ENCODE measurements around the gene CARD11.

The CARD11 gene

DNA sequence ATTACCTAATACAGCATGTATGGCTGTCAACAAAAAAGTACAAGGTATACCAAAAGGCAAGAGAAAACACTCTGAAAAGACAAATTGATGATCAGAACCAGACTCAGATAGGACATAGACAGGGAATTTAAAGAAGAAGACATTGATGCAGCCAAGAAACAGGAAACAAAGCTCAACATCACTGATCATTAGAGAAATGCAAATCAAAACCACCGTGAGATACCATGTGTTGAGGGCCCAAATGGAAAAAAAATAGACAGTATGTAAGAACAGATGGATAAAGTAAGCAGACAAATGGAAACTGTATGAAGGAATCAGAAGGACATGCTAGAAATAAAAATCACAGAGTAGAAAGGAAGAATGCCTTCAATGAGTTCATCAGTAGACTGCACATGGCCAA is 23.3 kb downstream of the CARD11 start:
- no peak for DNase-seq (ENCODE audit: low read depth)

DNA sequence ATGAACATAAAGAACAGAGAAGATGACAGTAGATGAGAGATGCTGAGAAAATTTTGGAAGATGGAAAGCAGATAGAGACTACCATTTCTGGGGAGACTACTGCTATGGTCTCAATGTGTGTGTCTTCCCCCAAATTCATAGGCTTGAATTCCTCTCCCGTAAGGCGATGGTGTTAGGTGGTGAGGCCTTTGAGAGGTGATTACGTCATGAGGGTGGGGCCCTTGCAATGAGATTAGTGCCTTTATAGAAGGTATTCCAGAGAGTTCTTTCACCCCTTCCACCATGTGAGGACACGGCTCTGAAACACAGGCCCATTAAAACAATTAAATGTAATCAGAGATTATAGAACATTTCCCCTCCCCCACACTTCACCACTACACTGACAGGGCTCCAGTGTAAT is 23.9 kb downstream of the CARD11 start:
- no peak for DNase-seq (ENCODE audit: low read depth)

DNA sequence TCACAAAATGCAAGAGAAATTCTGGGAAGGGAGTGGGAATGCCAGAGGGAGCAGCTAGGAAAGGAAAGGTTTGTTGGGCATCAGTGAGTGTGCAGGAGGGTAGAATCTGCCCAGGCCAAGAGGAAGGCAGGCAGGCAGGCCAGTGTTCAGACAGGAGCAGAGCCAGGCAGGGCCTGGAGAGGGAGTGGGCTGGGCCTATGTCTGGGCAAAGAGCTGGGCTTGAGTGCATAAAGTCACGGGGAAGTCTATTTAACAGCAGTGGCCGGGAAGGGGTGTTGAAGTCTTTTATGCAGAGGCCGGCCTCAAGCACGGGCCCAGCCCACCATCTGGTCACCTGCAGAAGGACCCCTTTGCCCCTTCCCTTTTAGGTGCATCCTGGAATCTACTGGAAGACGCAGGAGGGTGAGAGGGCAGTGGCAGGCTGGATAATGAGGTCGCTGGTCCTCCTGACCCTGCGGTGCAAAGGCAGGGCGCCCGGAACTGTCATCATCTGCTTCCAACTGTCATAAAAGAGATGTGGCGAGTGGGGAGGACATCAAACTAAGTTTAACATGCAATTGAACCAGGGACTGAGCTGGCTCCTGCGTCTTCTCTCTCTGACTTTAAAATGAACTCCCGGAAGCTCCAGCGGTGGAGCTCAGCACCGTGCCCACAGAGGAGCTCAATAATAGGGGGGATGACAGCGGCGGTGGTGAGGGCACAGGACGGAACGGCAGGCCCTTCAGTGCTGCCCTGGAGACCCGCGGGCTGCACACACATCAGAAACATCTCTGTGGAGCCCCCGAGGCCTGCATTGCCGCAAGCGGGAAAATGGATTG is 29.5 kb downstream of the CARD11 start:
- DNase-seq (ENCODE audit: low read depth): no peak

DNA sequence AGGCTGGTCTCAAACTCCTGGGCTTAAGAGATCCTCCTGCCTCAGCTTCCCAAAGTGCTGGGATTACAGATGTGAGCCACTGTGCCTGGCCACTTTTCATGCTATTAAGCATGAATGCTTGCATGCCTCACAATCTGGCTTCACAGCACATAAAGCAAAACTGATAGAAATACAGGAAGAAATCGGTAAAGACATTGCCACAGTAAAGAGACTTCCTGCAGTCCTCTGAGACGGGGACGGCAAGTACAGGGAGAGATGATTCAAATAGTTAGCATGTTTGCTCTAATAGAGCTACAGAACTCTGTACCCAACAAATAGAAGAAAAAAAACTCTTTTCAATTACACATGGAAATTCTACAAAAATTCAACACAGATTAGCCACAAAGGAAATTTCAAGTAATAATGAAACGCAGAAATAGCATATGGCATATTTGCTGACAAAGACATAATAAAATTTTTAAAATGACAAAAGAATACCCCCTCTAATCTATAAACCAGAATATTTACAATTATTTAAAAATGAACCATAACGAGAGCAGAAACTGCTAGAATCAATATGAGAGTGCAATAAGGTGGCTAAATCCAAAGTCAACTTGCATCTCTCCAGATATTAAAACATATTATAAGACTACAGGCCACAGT is 32.3 kb downstream of the CARD11 start:
- no peak for DNase-seq (ENCODE audit: low read depth)

DNA sequence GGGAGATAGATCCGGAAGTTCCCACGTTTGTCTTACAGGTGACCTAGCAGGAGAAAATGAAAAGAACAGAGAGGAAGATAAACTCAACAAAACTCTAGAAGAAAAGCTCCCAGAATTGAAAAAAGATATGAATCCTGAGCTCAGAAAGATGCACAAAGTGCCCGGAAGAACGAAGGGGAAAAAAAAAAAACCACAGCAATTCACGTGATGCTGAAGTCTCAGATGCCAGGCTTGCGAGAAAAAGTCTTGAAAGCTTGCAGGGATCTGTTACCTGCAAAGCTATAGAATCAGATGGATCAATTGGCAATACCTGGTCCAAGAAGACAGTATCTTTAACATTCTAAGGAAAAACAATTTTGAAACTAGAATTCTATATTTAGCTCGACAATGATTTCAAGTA is 33.5 kb downstream of the CARD11 start:
- no peak for DNase-seq (ENCODE audit: low read depth)

DNA sequence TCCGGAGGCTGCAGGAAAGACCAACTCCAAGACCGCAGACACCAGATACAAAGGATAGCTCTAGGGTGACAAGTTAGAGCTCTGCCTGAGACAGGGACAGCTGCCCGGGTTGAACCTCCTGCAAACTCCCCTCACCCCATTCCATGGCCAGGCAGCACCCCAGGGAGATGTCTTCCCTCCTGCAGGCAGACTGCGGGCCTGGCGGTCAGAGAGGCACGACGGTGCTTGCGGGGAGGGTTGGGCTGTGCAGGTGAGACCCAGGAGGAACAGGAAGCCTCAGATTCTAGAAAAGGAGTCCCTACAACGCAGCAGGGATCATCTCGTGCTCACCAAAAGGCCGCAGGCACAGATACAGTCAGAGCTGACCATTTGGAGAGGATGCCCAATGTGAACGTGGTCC is 34.6 kb downstream of the CARD11 start:
- DNase-seq (ENCODE audit: low read depth): no peak

- no peak for DNase-seq (ENCODE audit: low read depth)
These were observed 35.3 kb downstream of the CARD11 start for GRCh38 chr7:3008386-3008785.

GRCh38 chr7:3007696-3008095 is 36.0 kb downstream of the CARD11 start:
- DNase-seq (ENCODE audit: low read depth): no peak

DNA sequence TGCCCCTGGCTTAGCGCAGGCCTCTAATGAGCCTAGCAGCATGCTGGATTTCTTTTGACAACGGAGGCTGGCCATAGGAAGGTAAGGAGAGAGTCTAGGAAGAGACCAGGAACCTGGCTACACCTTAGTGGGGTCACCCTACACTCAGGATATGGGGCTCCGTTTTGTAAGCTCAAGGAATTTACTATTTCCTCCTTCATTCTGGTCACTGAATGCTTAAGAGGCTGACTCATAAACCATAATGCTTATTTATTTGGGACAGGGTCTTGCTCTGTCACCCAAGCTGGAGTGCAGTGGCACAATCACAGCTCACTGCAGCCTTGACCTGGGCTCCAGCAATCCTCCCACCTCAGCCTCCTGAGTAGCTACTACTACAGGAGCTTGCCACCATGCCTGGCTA is 38.4 kb downstream of the CARD11 start:
- DNase-seq (ENCODE audit: low read depth): no peak

GRCh38 chr7:3003936-3004335 is 39.7 kb downstream of the CARD11 start:
- no peak for DNase-seq (ENCODE audit: low read depth)

GRCh38 chr7:3002631-3003030 is 41.0 kb downstream of the CARD11 start:
- no peak for DNase-seq (ENCODE audit: low read depth)

DNA sequence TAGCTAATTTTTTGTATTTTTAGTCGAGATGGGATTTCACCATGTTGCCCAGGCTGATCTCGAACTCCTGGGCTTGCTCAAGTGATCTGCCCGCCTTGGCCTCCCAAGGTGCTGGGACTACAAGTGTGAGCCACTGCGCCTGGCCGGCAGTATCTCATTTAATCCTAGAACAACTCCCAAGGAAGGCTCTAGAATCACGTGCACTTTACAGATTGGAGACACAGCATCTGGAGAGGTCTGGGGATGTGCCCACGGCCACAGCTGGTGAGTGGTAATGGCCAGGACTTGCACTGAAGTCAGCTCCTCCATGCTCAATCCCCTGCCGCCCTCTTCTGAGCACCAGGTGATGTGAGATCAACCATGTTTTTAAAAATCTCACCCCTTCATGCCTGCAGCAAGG is 43.1 kb downstream of the CARD11 start:
- no peak for DNase-seq (ENCODE audit: low read depth)

DNA sequence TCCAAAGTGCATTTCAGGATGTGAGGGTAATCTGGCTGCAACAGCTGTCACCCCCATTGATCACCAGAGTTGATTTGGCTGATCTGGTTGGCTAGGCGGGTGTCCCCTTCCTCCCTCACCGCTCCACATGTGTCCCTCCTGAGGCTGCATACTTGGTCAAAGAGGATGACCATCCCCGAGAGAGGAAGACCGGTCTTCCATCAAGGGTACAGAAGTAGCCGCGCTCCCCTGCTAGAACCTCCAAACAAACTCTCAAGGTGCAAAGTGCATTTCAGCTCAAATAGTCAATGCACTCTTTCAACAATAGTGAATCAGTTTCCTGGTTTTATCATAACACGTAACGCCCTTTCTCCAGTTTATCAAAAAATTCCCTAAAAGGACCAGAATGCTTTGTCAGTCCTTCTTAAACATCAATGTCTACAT is 44.6 kb downstream of the CARD11 start:
- DNase-seq (ENCODE audit: low read depth): no peak

GRCh38 chr7:2997014-2997413 is 46.7 kb downstream of the CARD11 start:
- DNase-seq (ENCODE audit: low read depth): no peak

DNA sequence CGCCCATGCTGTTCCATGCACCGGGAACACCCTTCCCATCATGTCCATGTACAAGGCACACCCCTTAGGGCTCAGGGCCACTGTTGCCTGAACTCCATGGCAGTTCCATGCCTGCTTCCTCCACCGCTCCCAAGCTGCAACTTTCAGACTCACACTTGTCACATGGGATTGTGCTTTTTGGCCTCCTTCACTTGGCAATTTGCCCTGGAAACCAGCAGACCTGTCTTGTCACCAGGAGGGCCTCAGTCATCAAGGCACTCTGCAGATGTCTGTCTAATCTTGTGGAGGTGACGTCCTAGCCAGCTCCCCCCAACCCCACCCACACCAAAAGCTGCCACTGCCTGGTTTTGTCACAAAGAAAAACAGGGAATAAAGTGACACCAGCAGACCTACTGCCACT is 47.5 kb downstream of the CARD11 start:
- no peak for DNase-seq (ENCODE audit: low read depth)

- DNase-seq (ENCODE audit: low read depth): no peak
These were observed 49.8 kb downstream of the CARD11 start for GRCh38 chr7:2993868-2994267.

- DNase-seq (ENCODE audit: low read depth): no peak
These were observed 50.3 kb downstream of the CARD11 start for GRCh38 chr7:2993396-2993795.

DNA sequence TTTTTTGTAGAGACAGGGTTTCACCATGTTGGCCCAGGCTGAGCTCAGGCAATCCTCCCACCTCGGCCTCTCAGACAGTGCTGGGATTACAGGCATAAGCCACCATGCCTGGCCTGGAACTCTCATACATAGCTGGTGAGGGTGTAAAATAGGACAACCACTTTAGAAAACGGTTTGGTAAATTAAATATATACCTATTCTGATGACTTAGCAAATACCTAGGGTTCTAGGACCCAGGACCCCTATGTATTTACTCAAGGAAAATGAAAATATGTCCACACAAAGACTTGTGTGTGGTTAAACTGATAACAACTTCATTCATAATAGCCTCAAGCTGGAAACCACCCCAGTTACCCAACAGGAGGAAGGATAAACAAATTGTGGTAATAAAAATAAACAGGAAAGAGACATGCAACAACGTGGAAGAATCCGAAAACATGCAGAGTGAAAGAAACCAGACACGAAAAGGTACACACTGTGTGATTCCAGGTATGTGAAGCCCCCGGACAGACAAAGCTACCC is 52.7 kb downstream of the CARD11 start:
- peak; percentile 55 for DNase-seq (ENCODE audit: low read depth)

DNA sequence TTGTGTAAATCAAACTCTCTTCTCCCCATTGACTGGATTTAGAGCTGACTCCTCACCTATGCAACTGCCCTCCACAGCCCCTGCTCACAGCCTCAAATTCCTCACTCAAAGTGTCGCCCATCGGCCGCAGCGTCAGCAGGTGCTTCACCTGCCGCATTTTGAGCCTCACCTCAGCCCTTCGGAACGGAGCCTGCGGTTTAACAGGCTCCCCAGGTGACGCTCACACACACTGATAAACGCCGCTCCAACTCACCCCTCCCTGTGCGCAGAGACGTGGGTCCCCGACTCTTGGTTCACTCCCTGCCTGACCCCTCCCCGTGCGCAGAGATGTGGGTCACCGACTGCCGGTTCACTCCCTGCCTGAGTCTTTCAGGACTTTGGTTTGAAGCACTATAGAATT is 57.1 kb downstream of the CARD11 start:
- no peak for DNase-seq (ENCODE audit: low read depth)

DNA sequence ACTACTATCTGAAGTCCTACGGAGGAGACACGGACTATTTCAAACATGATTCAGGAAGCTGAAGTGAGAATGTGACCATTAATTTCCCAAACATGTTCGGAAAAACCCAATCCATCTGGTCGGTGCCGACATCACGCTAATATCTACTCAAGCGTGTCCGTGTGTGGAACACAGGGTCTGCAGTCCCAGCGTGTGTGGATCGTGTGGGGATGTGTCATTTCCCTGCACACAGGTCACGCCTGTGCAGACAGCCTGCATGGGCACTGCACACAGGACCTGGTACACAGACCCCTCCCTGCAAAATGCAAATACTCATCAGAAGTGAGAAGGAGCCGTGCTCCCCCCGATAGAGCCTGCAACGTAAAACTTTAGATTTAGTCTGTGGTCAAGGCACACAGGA is 57.8 kb downstream of the CARD11 start:
- DNase-seq (ENCODE audit: low read depth): no peak

DNA sequence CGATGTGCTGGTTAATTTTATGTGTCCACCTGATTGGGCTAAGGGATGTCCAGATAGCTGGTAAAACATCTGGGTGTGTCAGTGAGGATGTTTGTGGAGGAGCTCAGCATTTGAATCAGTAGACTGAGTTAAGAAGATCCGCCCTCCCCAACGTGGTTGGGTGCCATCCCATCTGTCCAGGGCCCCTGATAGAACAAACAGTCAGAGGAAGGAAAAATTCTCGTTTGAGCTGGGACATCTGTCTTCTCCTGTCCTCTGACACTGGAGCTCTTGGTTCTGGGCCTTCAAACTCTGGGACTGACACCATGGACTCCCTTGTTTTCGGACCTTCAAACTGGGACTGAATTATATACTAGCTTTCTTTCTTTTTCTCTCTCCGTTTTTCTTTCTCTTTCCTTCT is 59.6 kb downstream of the CARD11 start:
- DNase-seq (ENCODE audit: low read depth): no peak

DNA sequence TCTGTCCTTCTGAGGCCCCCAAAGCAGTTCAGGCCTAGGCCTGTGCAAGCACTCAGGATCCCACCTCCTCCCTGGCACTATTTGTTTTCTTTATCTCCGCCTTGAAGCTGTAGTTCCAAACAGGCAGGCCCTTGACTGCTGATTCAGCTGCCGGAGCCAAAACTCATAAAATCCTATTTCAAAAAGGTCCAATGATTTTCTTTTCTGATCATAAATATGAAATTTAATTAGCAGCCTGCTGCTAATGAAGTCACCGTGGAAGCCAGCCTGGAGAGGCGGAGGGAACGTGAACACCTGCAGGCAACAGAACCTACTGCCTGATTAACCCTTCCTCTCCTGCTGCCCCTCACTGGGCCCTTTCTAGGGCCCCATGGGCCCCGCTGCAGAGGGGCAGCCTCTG is 60.1 kb downstream of the CARD11 start:
- no peak for DNase-seq (ENCODE audit: low read depth)

GRCh38 chr7:2982831-2983230 is 60.8 kb downstream of the CARD11 start:
- no peak for DNase-seq (ENCODE audit: low read depth)

- no peak for DNase-seq (ENCODE audit: low read depth)
These were observed 61.3 kb downstream of the CARD11 start for GRCh38 chr7:2982401-2982800.

All from amniotic epithelial cell (primary cell).